Cortex of kidney (tissue), 1 donor: Measurements from ENCODE around the gene NOS1AP.

Experiments used
- DNase-seq: peaks from one replicate; lab custom pipeline; 2025; lab: John Stamatoyannopoulos, UW

Gene NOS1AP

DNA sequence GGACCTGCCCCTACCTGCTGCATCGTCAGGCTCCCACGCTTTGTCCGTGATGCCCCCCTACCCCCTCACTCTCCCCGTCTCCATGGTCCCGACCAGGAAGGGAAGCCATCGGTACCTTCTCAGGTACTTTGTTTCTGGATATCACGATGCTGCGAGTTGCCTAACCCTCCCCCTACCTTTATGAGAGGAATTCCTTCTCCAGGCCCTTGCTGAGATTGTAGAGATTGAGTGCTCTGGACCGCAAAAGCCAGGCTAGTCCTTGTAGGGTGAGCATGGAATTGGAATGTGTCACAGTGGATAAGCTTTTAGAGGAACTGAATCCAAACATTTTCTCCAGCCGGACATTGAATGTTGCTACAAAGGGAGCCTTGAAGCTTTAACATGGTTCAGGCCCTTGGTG lies 298.3 kb downstream of the NOS1AP start:
- no peak for DNase-seq

GRCh38 chr1:162368451-162368850 lies 299.0 kb downstream of the NOS1AP start:
- no peak for DNase-seq

DNA sequence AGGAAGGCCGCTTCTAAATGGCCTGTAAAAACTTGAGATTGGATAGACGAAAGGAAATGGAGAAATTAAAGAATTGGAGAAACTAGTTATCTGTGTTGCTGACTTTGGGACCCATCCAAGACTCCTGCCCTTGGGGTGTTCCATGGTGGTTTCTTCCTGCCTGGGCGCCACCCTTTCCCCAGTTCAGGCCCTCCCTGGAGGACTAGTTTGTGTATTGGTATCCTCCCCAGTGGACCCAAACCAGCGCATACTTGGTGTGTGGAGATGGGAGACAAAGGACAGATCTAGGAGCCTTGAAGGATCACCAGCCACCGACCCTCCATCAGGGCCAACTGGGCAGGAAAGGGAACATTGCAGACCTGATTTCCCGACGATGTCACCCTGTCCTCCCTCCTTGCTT lies 300.1 kb downstream of the NOS1AP start:
- DNase-seq: no peak

GRCh38 chr1:162370161-162370560 lies 300.7 kb downstream of the NOS1AP start:
- DNase-seq: no peak

DNA sequence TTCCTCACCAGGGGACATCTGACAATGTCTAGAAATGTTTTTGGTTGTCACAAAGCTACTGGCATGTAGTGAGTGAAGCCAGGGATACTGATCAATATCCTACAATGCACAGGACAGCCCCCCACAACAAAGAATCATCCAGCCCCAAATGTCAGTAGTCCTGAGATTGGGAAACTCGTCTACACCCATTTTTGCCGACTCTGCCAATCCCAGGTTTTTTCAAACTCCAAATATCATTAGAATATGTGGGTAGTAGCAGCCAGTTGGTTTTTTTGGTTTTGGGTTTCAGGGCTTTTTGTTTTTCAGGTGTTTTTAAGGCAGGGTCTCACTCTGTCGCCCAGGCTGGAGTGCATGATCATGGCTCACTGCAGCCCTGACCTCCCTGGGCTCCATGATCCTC lies 301.2 kb downstream of the NOS1AP start:
- DNase-seq: no peak

- no peak for DNase-seq
These were observed 302.1 kb downstream of the NOS1AP start for GRCh38 chr1:162371611-162372010.

DNA sequence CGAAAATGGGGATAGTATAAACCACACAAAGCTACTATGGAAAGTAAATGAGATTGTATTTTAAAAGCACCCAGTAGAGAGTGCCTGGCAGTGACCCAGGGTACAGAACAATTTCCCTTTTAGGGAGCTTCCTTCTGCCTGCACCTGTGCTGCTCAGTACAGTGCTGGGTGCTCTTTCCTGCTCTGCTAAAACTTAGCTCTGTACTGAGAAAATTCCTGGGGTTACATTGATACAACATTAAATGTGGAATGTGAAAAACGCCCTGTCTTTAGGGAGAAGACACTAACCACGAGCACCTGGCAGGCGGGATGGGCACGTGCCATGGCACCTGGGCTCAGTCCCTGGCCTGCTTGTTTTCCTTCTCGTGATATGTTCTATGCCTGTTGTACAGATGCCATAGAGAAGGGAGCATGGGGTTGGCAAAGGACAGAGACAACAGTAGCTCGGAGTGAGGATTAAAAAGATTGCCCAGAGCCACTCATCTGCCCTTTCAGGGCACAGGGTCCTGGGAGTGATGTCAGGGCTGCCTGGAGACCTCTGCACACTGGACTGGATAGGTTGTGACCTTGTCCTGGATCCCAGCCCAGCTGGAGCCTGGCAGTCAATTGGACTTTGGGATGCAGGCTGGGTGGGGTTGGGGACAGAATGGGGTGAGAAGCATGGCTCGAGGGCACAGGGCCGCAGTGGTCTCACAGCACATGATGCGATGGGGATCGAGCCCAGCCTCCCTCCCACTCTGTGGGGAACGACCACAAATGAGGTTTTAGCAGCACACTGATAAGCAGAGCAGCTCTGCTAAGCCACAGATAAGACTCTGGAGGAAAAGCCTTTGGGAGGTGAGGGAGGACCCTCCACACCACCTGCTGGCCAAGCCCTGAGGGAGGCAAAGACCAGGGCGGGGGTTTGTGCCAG lies 302.9 kb downstream of the NOS1AP start:
- no peak for DNase-seq

- no peak for DNase-seq
These were observed 303.6 kb downstream of the NOS1AP start for GRCh38 chr1:162373072-162373427.

GRCh38 chr1:162373541-162374260 lies 304.2 kb downstream of the NOS1AP start:
- no peak for DNase-seq

GRCh38 chr1:162374406-162374805 lies 304.9 kb downstream of the NOS1AP start:
- DNase-seq: no peak

- no peak for DNase-seq
These were observed 306.0 kb downstream of the NOS1AP start for GRCh38 chr1:162375463-162375862.

GRCh38 chr1:162376691-162377090 lies 307.2 kb downstream of the NOS1AP start, which contains the start of gene SPATA46:
Gene SPATA46, minus strand, starts transcription at chr1:162376854. Its CDS starts 64 bp downstream, at chr1:162376790.
- no peak for DNase-seq

DNA sequence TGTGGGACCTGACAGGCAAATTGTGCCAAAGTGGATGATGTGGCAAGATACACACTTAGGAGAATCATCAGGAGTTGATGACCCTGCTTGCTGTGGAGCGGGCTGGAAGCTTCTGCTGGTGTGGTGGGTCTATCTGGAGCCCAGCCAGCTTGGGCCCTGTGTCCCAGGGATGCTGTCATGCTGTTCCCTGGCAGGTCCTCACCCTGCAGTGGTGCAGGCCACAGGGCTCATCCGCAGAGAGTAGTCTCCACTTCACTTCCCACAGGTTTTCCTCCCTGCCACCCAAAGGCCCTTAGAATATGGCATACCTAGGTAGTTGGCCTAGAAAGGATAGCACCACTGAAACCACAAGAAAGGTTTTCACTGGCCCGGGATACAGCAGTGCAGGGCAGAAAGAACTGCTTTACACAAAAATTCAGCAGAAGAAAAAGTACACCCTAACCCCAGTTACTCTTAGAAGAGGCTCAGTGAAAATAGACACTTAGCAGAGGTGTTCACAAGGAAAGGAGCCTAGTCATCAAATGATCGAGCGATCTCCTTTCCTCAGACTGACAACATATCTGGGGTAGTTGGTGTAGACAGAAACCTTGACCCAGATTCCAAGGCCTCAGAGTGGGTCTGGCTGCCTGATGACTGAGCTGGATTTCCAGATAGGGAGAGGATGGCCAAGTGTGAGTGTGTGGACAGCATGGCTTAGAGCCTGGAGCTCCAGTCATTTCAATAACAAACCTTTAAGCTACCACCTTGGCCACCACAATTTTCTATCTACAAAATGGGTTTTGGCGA lies 310.8 kb downstream of the NOS1AP start:
- DNase-seq: no peak

DNA sequence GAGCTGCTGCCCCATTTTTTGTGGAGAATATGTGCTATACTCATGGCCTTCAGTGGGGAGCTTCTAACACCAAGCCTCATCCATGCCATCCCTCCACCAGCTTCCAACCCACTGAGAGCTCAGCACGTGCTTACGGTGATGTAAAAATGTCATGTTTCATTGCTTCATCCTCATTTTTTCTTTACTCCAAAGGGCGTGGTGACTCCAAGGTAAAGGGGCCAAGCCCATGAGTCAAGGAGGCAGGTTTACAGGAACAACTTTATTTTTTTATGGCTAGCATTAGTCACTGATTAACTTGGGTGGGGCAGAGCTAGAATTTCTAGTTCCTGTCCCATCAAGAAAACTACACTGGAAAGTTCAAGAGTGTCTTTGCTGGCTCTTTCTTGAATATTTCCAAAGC lies 311.9 kb downstream of the NOS1AP start, which contains the start of gene C1orf226:
C1orf226 (plus strand) TSS at position 346 of the 400 bp plus-strand sequence. CDS start 174 bp downstream, outside the sequence.
- no peak for DNase-seq

DNA sequence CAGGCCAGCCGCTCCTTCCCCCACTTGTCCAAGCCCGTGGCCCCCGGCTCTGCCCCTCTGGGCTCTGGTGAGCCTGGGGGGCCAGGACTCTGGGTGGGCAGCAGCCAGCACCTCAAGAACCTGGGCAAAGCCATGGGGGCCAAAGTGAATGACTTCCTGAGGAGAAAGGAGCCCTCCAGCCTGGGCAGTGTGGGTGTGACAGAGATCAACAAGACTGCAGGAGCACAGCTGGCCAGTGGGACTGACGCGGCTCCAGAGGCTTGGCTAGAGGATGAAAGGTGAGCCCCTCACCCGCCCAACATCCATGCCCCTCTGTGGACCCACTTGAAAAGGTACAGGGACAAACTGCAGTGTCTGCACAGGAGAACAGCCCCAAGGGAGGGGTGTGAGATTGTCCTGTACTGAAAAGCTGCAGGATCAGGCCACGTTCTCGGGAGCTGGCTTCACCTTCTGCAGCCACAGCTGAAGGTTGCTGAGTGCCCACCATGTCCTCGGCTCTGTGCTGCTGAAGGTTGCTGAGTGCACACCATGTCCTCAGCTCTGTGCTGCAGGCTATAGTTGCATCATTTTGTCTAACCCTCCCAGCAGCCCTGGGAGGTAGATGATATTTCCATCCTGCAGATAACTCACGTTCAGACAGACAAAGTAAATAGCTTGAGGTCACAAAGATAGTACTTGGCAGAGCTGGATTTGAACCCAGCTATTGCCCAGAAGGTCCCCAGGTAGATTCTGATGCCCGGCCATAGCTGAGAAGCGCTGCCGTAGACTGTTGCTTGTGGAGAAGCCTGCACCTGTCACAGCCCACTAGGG lies 312.7 kb downstream of the NOS1AP start:
- no peak for DNase-seq

DNA sequence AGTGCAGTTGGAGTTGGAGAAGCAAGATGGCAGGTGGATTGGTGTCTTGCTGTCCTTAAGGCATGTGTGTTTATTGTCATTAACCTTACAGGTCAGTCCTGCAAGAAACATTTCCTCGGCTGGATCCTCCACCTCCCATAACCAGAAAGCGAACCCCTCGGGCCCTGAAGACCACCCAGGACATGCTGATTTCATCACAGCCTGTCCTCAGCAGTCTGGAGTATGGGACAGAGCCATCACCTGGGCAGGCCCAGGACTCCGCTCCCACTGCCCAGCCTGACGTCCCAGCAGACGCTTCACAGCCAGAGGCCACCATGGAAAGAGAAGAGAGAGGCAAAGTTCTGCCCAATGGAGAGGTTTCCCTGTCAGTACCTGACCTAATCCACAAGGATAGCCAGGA lies 313.6 kb downstream of the NOS1AP start:
- no peak for DNase-seq

DNA sequence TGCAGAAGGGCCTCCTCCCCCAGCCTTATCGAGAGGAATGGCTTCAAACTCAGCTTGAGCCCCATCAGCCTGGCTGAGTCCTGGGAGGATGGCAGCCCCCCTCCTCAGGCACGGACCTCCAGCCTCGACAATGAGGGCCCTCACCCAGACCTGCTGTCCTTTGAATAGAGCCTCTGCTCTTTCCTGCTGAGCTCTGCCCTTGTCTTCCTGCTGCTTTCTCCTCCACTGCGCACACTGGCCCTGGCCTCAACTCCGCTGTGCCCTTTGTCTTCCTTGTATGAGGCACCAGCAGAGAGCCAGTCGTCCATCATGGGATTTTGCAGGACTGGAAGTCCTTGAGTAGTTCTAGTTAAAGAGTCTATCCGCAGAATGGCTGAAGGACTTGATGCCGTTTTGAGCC lies 314.0 kb downstream of the NOS1AP start:
- no peak for DNase-seq

DNA sequence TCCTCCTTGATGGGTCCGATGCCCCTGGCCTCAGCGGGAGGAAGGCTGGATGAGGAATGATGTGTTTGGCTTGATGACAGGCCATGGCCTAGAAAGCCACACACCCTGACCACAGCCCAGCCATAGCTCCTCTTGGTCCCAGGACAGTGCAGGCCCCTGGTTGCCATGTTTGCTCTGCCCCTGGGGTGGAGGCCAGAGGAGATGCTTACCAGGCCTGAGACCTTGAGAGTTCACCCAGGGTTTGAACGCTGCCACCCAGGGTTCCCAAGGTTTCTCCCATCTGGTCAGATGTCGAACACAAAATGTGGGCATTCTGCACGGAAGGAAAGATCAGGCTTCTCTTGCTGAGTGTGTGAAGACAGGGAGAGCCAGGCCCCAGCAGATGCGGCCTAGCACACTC lies 314.6 kb downstream of the NOS1AP start:
- no peak for DNase-seq

- DNase-seq: no peak
These were observed 315.2 kb downstream of the NOS1AP start for GRCh38 chr1:162384601-162385279.

DNA sequence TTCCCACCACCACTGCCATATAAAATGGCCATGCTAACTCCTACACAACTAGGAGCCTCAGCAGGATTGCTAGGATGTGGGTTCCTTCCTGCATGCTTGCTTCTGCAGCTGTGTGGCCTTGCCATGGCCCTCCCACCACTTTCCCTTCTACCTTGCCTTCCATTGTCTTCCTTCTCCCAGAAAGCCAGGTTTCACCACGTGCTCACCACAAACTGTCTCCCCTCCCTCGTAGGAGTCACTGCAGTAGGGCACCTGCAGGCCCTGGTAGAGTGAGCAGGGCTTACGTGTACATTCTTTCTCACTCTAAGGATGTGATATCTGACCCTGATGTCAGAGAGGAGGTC lies 315.8 kb downstream of the NOS1AP start:
- DNase-seq: no peak

GRCh38 chr1:162385702-162386101 lies 316.2 kb downstream of the NOS1AP start:
- DNase-seq: no peak
